ENCODE data around the gene OR6A2.

OR6A2 gene

GRCh38 chr11:6834021-6834420 lies 34.5 kb upstream of the OR6A2 start:
- Histone ChIP-seq H2AFZ (no peak overlapping the region), H3K79me2 (no peaks in the 10 kb centered on the region), H3K27ac (no peak overlapping the region), H3K4me1 (no peaks in the 10 kb centered on the region), H3K9ac (no peak overlapping the region), H3K4me2 (ENCODE audit: low read length) (no peak overlapping the region), H3K9me3 (ENCODE audit: control insufficient read depth, low read length) (no peaks in the 10 kb centered on the region), H3K27me3 (ENCODE audit: control insufficient read depth, insufficient read depth, low read length) (no peaks in the 10 kb centered on the region), H3K4me3 (ENCODE audit: low read depth, low read length) (no peak overlapping the region), H3K36me3 (ENCODE audit: control insufficient read depth, insufficient read depth, low read length) (no peaks in the 10 kb centered on the region)
- no peak for TF ChIP-seq CTCF (IDR thresholded peaks at IDR 0.05)

GRCh38 chr11:6833356-6833755 lies 33.9 kb upstream of the OR6A2 start:
- H3K36me3 ChIP-seq (ENCODE audit: control insufficient read depth, insufficient read depth, low read length) = no peaks in the 10 kb centered on the region
- no peaks in the 10 kb centered on the region for H3K4me1 ChIP-seq
- H3K4me2 ChIP-seq (ENCODE audit: low read length) = no peak overlapping the region
- H3K27ac ChIP-seq = no peak overlapping the region
- H2AFZ ChIP-seq = no peak overlapping the region
- no peaks in the 10 kb centered on the region for H3K9me3 ChIP-seq (ENCODE audit: control insufficient read depth, low read length)
- H3K79me2 ChIP-seq = no peaks in the 10 kb centered on the region
- H3K4me3 ChIP-seq (ENCODE audit: low read depth, low read length) = no peak overlapping the region
- no peaks in the 10 kb centered on the region for H3K27me3 ChIP-seq (ENCODE audit: control insufficient read depth, insufficient read depth, low read length)
- no peak overlapping the region for H3K9ac ChIP-seq
- TF ChIP-seq CTCF (IDR thresholded peaks at IDR 0.05) = no peak

GRCh38 chr11:6828103-6828502 lies 28.6 kb upstream of the OR6A2 start:
- Histone ChIP-seq H3K27ac (no peak overlapping the region), H2AFZ (no peak overlapping the region), H3K9me3 (ENCODE audit: control insufficient read depth, low read length) (no peaks in the 10 kb centered on the region), H3K4me3 (ENCODE audit: low read depth, low read length) (no peak overlapping the region), H3K27me3 (ENCODE audit: control insufficient read depth, insufficient read depth, low read length) (no peaks in the 10 kb centered on the region), H3K4me2 (ENCODE audit: low read length) (no peak overlapping the region), H3K36me3 (ENCODE audit: control insufficient read depth, insufficient read depth, low read length) (no peaks in the 10 kb centered on the region), H3K79me2 (no peaks in the 10 kb centered on the region), H3K9ac (no peak overlapping the region), H3K4me1 (no peaks in the 10 kb centered on the region)
- no peak for TF ChIP-seq CTCF (IDR thresholded peaks at IDR 0.05)

GRCh38 chr11:6825231-6825744 lies 25.8 kb upstream of the OR6A2 start:
- Histone ChIP-seq H3K4me1 (no peaks in the 10 kb centered on the region), H3K79me2 (no peaks in the 10 kb centered on the region), H3K4me2 (ENCODE audit: low read length) (no peak overlapping the region), H2AFZ (no peak overlapping the region), H3K27ac (no peak overlapping the region), H3K36me3 (ENCODE audit: control insufficient read depth, insufficient read depth, low read length) (no peaks in the 10 kb centered on the region), H3K9ac (no peak overlapping the region), H3K9me3 (ENCODE audit: control insufficient read depth, low read length) (no peaks in the 10 kb centered on the region), H3K4me3 (ENCODE audit: low read depth, low read length) (no peak overlapping the region), H3K27me3 (ENCODE audit: control insufficient read depth, insufficient read depth, low read length) (no peaks in the 10 kb centered on the region)
- no peak for TF ChIP-seq CTCF (IDR thresholded peaks at IDR 0.05)

GRCh38 chr11:6824136-6824823 lies 24.8 kb upstream of the OR6A2 start:
- Histone ChIP-seq H3K4me3 (ENCODE audit: low read depth, low read length) (no peak overlapping the region), H3K36me3 (ENCODE audit: control insufficient read depth, insufficient read depth, low read length) (no peaks in the 10 kb centered on the region), H3K4me1 (no peaks in the 10 kb centered on the region), H3K9me3 (ENCODE audit: control insufficient read depth, low read length) (no peaks in the 10 kb centered on the region), H3K27me3 (ENCODE audit: control insufficient read depth, insufficient read depth, low read length) (no peaks in the 10 kb centered on the region), H3K4me2 (ENCODE audit: low read length) (no peak overlapping the region), H3K79me2 (no peaks in the 10 kb centered on the region), H3K9ac (no peak overlapping the region), H3K27ac (no peak overlapping the region), H2AFZ (no peak overlapping the region)
- TF ChIP-seq CTCF (IDR thresholded peaks at IDR 0.05) = no peak

Measured in parathyroid adenoma (tissue), 2 donors.